ENCODE measurements around the gene DNMT1.

The DNMT1 gene

GRCh38 chr19:10227026-10227971, 32.5 kb upstream of the DNMT1 start:
- no peak for ATAC-seq
- TF ChIP-seq, protein P1, sequence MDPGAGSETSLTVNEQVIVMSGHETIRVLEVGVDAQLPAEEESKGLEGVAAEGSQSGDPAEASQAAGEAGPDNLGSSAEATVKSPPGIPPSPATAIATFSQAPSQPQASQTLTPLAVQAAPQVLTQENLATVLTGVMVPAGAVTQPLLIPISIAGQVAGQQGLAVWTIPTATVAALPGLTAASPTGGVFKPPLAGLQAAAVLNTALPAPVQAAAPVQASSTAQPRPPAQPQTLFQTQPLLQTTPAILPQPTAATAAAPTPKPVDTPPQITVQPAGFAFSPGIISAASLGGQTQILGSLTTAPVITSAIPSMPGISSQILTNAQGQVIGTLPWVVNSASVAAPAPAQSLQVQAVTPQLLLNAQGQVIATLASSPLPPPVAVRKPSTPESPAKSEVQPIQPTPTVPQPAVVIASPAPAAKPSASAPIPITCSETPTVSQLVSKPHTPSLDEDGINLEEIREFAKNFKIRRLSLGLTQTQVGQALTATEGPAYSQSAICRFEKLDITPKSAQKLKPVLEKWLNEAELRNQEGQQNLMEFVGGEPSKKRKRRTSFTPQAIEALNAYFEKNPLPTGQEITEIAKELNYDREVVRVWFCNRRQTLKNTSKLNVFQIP (CRISPR knock-in tag; IDR thresholded peaks at IDR 0.05; ENCODE audit: borderline replicate concordance, low read depth): no peak
- TF ChIP-seq RARB (CRISPR knock-in tag; IDR thresholded peaks at IDR 0.05) (no peak), ZNF565 (CRISPR knock-in tag; conservative IDR thresholded peaks at IDR 0.05; ENCODE audit: low read depth) (no peak), TOX (CRISPR knock-in tag; IDR thresholded peaks at IDR 0.05; ENCODE audit: borderline replicate concordance) (no peak), CSRNP3 (CRISPR knock-in tag; IDR thresholded peaks at IDR 0.05) (no peak), OSR1 (CRISPR knock-in tag; IDR thresholded peaks at IDR 0.05) (no peak), ZFP30 (CRISPR knock-in tag; IDR thresholded peaks at IDR 0.05) (no peak), ZC3H10 (CRISPR knock-in tag; IDR thresholded peaks at IDR 0.05) (no peak), TSHZ2 (CRISPR knock-in tag; IDR thresholded peaks at IDR 0.05) (no peak), PPARA (CRISPR knock-in tag; IDR thresholded peaks at IDR 0.05; ENCODE audit: borderline replicate concordance) (no peak), ZNF70 (CRISPR knock-in tag; IDR thresholded peaks at IDR 0.05) (no peak), CSDC2 (CRISPR knock-in tag; IDR thresholded peaks at IDR 0.05) (no peak), ZFP3 (CRISPR knock-in tag; IDR thresholded peaks at IDR 0.05) (no peak), TCF4 (CRISPR knock-in tag; IDR thresholded peaks at IDR 0.05; ENCODE audit: borderline replicate concordance) (no peak), PATZ1 (CRISPR knock-in tag; IDR thresholded peaks at IDR 0.05; ENCODE audit: borderline replicate concordance) (no peak), ZNF8 (CRISPR knock-in tag; IDR thresholded peaks at IDR 0.05) (no peak), ESRRG (CRISPR knock-in tag; IDR thresholded peaks at IDR 0.05) (no peak), ARNTL (CRISPR knock-in tag; IDR thresholded peaks at IDR 0.05; ENCODE audit: borderline replicate concordance, low read depth) (no peak)
- TF ChIP-seq, protein P2, sequence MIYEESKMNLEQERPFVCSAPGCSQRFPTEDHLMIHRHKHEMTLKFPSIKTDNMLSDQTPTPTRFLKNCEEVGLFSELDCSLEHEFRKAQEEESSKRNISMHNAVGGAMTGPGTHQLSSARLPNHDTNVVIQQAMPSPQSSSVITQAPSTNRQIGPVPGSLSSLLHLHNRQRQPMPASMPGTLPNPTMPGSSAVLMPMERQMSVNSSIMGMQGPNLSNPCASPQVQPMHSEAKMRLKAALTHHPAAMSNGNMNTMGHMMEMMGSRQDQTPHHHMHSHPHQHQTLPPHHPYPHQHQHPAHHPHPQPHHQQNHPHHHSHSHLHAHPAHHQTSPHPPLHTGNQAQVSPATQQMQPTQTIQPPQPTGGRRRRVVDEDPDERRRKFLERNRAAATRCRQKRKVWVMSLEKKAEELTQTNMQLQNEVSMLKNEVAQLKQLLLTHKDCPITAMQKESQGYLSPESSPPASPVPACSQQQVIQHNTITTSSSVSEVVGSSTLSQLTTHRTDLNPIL (CRISPR knock-in tag; IDR thresholded peaks at IDR 0.05; ENCODE audit: low read depth): no peak

DNA sequence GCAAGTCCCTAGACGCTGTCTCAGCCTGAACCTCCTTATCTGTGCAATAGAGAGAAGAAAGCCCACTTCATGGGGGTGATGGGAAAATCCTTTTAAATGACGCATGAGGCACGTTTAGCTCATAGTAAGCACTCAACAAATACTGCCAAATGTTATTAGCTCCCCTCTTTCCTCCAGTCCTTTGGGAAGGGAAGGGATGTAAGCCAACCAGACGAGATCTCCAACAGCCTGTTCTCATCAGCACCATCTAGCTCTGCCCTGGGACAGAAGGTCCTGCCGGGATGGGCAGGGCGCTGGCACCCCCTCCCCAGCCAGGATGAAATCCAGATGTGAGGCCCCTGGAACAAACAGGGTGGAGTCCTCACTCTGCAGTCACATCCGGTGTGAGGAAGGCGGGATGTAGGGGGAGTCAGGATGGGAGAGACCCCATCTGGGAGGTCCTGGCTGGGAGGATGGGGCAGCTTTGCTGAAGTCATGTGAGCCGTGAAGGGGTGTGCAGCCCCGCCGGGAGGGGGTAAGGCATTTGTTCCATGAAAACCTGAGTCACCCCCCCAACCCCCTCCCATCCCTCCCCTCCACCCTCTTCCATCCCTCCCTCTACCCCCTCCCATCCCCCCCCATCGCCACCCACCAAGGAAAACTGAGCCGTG, 31.7 kb upstream of the DNMT1 start:
- TF ChIP-seq ISL1 (CRISPR knock-in tag; IDR thresholded peaks at IDR 0.05): no peak
- peak; percentile 74 for TF ChIP-seq TCF4 (CRISPR knock-in tag; IDR thresholded peaks at IDR 0.05; ENCODE audit: borderline replicate concordance)
- TF ChIP-seq, protein P1 (CRISPR knock-in tag; IDR thresholded peaks at IDR 0.05; ENCODE audit: borderline replicate concordance, low read depth): no peak
- no peak for TF ChIP-seq ARNTL (CRISPR knock-in tag; IDR thresholded peaks at IDR 0.05; ENCODE audit: borderline replicate concordance, low read depth)
- ATAC-seq: no peak

Data from SK-N-SH treated with all-trans-retinoic acid at 6 μM for 48 hours (cell line).